ENCODE measurements around the gene TBC1D22A. TPM values are rescaled to one million over a fixed set of nuclear protein-coding genes. Genes with fewer than 3 reads are reported as not detected.

Gene TBC1D22A
- total RNA-seq, 4 donors from 2014 or later, result 15.6 to 21.7 (median 20.5) TPM

DNA sequence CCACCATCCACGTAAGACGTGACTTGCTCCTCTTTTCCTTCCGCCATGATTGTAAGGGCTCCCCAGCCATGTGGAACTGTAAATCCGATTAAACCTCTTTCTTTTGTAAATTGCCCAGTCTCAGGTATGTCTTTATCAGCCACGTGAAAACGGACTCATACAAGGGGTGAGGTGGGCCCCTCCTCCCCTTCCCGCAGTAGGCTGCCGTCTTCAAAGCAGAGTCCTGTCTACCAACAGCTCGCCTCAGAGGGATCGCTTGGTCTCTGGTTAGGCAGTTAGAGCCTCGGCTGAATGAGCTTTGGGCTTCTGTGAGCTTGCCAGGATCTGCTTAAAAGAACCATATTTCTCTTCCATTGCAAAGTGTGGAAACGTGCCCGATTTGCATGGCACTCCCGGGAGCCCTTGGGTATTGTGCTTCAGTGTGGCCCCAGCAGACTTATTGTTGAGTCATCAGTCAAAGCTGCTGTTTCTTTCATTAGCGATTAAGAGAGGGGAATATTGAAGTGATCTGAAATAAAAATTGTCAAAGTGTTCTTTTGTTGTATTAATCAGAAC lies 338.3 kb downstream of the TBC1D22A start:
- H3K4me1 ChIP-seq, result peaks cover 8 to 47% (median 16%) of the 10 kb centered on the region in 3 donors
- TF ChIP-seq, protein P1, sequence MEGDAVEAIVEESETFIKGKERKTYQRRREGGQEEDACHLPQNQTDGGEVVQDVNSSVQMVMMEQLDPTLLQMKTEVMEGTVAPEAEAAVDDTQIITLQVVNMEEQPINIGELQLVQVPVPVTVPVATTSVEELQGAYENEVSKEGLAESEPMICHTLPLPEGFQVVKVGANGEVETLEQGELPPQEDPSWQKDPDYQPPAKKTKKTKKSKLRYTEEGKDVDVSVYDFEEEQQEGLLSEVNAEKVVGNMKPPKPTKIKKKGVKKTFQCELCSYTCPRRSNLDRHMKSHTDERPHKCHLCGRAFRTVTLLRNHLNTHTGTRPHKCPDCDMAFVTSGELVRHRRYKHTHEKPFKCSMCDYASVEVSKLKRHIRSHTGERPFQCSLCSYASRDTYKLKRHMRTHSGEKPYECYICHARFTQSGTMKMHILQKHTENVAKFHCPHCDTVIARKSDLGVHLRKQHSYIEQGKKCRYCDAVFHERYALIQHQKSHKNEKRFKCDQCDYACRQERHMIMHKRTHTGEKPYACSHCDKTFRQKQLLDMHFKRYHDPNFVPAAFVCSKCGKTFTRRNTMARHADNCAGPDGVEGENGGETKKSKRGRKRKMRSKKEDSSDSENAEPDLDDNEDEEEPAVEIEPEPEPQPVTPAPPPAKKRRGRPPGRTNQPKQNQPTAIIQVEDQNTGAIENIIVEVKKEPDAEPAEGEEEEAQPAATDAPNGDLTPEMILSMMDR (IDR thresholded peaks at IDR 0.05), result no peak
- no peak for TF ChIP-seq POLR2A (IDR thresholded peaks at IDR 0.05)
- no peaks in the 10 kb centered on the region for H3K9me3 ChIP-seq
- 71 to 79% methylated on average over 14 of the region's 15 CpGs for WGBS, 2 donors
- H3K27me3 ChIP-seq, result no peaks in the 10 kb centered on the region
- no peak for DNase-seq
- peak overlapping the region; percentile 15 to 81 (median 69) for H3K27ac ChIP-seq
- no peaks in the 10 kb centered on the region for H3K36me3 ChIP-seq
- intact Hi-C loops (cut with DNase I), result no loop called here
- H3K4me3 ChIP-seq, result no peak overlapping the region

GRCh38 chr22:47101321-47101885 lies 339.0 kb downstream of the TBC1D22A start:
- Histone ChIP-seq H3K4me1 (peaks cover 8 to 47% (median 16%) of the 10 kb centered on the region in 3 donors), H3K27ac (peak overlapping the region in 3 of 4 donors; percentile 63 to 81 (median 75)), H3K36me3 (no peaks in the 10 kb centered on the region), H3K9me3 (no peaks in the 10 kb centered on the region), H3K27me3 (no peaks in the 10 kb centered on the region), H3K4me3 (no peak overlapping the region)
- 87 to 94% methylated on average over 7 to 9 of the region's 16 CpGs for WGBS, 2 donors
- DNase-seq, result no peak
- intact Hi-C loops (cut with DNase I), result no loop called here
- no peak for TF ChIP-seq POLR2A (IDR thresholded peaks at IDR 0.05)
- TF ChIP-seq, protein P1 (IDR thresholded peaks at IDR 0.05), result no peak

- DNase-seq, result no peak
- H3K36me3 ChIP-seq, result no peaks in the 10 kb centered on the region
- intact Hi-C loops (cut with DNase I), result no loop called here
- peak overlapping the region in 3 of 4 donors; percentile 63 to 81 (median 75) for H3K27ac ChIP-seq
- H3K4me1 ChIP-seq, result peaks cover 8 to 52% (median 16%) of the 10 kb centered on the region in 3 donors
- H3K27me3 ChIP-seq, result no peaks in the 10 kb centered on the region
- no peak overlapping the region for H3K4me3 ChIP-seq
- no peaks in the 10 kb centered on the region for H3K9me3 ChIP-seq
- TF ChIP-seq POLR2A (IDR thresholded peaks at IDR 0.05), result no peak
- TF ChIP-seq, protein P1 (IDR thresholded peaks at IDR 0.05), result no peak
- 65 to 71% methylated on average over 6 to 11 of the region's 12 CpGs for WGBS, 2 donors
Measured at GRCh38 chr22:47102081-47102480, 339.6 kb downstream of the TBC1D22A start.

DNA sequence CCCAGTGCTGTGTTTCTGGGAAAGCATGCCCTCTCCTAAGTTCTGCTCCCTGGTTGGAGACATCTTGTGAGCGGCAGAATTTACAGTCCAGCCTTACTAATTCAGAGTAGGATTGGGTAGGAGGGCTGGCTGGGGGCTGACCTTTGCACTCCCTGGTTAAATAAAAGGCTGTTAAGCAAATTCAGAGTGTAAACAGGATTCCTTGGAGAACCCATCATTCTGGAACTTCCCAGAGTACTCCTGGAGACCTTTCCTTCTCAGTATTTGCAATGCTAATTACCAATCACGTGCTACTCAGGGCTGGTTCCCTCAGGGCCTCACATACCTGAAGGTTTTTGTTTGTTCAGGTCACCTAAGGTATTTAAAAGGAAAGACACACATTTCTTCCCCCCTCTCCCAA lies 340.2 kb downstream of the TBC1D22A start:
- peaks cover 8 to 56% (median 16%) of the 10 kb centered on the region in 3 donors for H3K4me1 ChIP-seq
- peak overlapping the region in 2 of 4 donors; percentile 32 to 81 for H3K27ac ChIP-seq
- H3K4me3 ChIP-seq, result no peak overlapping the region
- no peak for DNase-seq
- H3K27me3 ChIP-seq, result no peaks in the 10 kb centered on the region
- TF ChIP-seq, protein P1 (IDR thresholded peaks at IDR 0.05), result no peak
- TF ChIP-seq POLR2A (IDR thresholded peaks at IDR 0.05), result no peak
- H3K9me3 ChIP-seq, result no peaks in the 10 kb centered on the region
- WGBS, 2 donors, result 65 to 66% methylated on average over 2 of the region's 2 CpGs
- no peaks in the 10 kb centered on the region for H3K36me3 ChIP-seq
- intact Hi-C loops (cut with DNase I), result no loop called here

- H3K4me3 ChIP-seq, result no peak overlapping the region
- H3K36me3 ChIP-seq, result no peaks in the 10 kb centered on the region
- TF ChIP-seq, protein P1 (IDR thresholded peaks at IDR 0.05), result no peak
- no peak for TF ChIP-seq POLR2A (IDR thresholded peaks at IDR 0.05)
- WGBS, 2 donors, result 71 to 85% methylated on average over 4 of the region's 4 CpGs
- no peaks in the 10 kb centered on the region for H3K9me3 ChIP-seq
- intact Hi-C loops (cut with DNase I), result no loop called here
- no peaks in the 10 kb centered on the region for H3K27me3 ChIP-seq
- H3K4me1 ChIP-seq, result peaks cover 7 to 49% (median 13%) of the 10 kb centered on the region in 3 donors
- no peak for DNase-seq
- H3K27ac ChIP-seq, result no peak overlapping the region
Measured at GRCh38 chr22:47105085-47105484, 342.6 kb downstream of the TBC1D22A start.
